ENCODE measurements around the gene LZTS2. TPM values are rescaled to one million over a fixed set of nuclear protein-coding genes. Genes with fewer than 3 reads are reported as not detected.
A peak's percentile ranks its signal among the peaks of the same experiment; 100 is the strongest.

LZTS2 gene
- total and polyA plus RNA-seq, 2 experiments from 2014 or later = 27.6 to 88.3 TPM

DNA sequence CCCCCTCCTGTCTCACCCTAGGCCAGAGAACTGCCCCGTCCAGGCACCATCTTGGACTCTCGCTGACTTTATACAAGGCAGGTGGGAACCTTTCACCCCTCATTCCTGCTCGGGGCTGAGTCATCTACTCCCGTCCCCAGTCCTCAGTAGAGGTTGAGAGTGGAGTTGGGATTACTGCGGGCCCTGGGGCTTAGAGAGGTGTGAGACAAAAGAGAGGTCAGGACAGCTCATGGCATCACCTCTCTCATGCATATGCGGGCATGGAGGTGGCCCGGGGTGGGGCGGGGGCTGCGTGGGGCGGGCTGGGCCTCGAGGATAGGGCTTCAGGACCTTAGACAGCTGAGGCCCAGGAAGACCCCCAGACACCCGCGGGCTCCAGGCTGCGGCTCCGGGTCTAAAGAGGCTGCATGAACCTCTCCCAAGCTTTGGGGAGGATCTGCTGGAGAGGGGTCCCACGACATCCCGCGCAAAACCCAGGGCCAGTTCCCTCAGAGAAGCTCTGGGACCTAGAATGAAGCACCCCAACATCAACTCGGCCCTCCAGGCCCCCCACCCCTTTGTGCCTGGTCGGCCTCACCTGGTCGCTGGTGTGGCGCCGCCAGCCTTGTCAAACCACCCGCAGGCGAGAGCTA lies 31.0 kb downstream of the LZTS2 start:
- peak overlapping the region; percentile 100 for H3K4me2 ChIP-seq
- no peaks in the 10 kb centered on the region for H3K9me2 ChIP-seq (ENCODE audit: insufficient read depth)
- DNase-seq (ENCODE audit: low spot score) = peak; percentile 57
- H3K79me2 ChIP-seq (replicated peaks; ENCODE audit: insufficient read depth) = no peaks in the 10 kb centered on the region
- Mint-ChIP-seq H3K4me3 (peak overlapping the region; percentile 65), H3K27ac (no peak overlapping the region; the same call in 1 of the 2 replicates), H3K4me1 (peaks cover 33% of the 10 kb centered on the region), H3K36me3 (ENCODE audit: low read depth) (no peaks in the 10 kb centered on the region; the same call in 2 of the 3 replicates), H3K9me3 (no peaks in the 10 kb centered on the region), H3K27me3 (ENCODE audit: insufficient read depth, low read depth, poor library complexity) (peaks cover 46% of the 10 kb centered on the region)
- H3K27me3 ChIP-seq (ENCODE audit: insufficient read depth) = peaks cover 60% of the 10 kb centered on the region
- no peaks in the 10 kb centered on the region; the same call in 1 of the 2 replicates for H4K20me1 ChIP-seq (replicated peaks; ENCODE audit: insufficient read depth)
- H3K36me3 ChIP-seq (ENCODE audit: insufficient read depth) = no peaks in the 10 kb centered on the region
- no peak for TF ChIP-seq JUNB (IDR thresholded peaks at IDR 0.05; ENCODE audit: unreplicated experiment)
- TF ChIP-seq, protein P1, sequence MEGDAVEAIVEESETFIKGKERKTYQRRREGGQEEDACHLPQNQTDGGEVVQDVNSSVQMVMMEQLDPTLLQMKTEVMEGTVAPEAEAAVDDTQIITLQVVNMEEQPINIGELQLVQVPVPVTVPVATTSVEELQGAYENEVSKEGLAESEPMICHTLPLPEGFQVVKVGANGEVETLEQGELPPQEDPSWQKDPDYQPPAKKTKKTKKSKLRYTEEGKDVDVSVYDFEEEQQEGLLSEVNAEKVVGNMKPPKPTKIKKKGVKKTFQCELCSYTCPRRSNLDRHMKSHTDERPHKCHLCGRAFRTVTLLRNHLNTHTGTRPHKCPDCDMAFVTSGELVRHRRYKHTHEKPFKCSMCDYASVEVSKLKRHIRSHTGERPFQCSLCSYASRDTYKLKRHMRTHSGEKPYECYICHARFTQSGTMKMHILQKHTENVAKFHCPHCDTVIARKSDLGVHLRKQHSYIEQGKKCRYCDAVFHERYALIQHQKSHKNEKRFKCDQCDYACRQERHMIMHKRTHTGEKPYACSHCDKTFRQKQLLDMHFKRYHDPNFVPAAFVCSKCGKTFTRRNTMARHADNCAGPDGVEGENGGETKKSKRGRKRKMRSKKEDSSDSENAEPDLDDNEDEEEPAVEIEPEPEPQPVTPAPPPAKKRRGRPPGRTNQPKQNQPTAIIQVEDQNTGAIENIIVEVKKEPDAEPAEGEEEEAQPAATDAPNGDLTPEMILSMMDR (conservative IDR thresholded peaks at IDR 0.05; ENCODE audit: low read depth in 2 of 2) = no peak
- TF ChIP-seq POLR2AphosphoS5 (IDR thresholded peaks at IDR 0.05; ENCODE audit: low read depth) = 0 out of 2 replicates have a peak, but pooled peaks have one; percentile 17
- peak overlapping the region; percentile 99; the same call in 1 of the 2 replicates for H2AFZ ChIP-seq
- H3K4me3 ChIP-seq = peak overlapping the region; percentile 87
- no peak overlapping the region for H3K27ac ChIP-seq (ENCODE audit: low read depth)
- H3F3A ChIP-seq (replicated peaks; ENCODE audit: low read depth) = no peaks in the 10 kb centered on the region
- H3K4me1 ChIP-seq (ENCODE audit: insufficient read depth) = peaks cover 27% of the 10 kb centered on the region; the same call in 1 of the 2 replicates
- peak; percentile 42 for ATAC-seq

DNA sequence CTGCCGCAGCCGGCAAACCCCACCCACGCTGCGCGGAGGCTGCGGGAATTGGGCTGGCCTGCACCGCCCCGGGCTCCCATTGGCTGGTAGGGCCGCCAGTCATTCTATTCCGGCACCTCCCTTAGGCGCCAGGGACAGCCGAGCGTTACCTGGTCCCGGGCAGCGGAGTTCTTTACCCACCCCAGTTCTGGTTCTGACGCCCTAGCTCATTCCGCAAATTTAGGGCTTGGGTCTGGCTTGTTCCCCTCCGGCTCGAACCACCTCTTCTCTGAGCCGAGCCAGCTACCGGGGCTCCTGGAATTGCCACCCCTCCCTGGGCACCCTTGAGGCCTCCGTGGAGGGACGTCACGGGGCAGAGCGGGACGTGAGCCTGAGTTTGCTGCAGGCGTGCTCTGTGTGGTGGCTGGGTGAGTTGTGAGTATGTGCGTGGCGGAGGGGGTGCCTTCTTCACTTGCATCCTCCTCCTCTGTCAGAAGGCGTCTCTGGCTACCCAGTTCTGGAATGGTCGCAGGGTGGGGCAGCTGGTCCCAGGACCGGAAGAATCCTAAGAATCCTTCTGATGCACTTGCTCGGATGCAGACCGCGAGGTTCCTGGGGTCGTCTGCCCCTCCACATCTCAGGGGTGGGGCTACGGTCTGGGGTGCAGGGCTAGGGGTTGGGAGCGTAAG lies 31.7 kb downstream of the LZTS2 start, which contains the start of the genes PDZD7 and SFXN3:
Gene PDZD7 (minus strand): TSS at position 2 of the 668 bp plus-strand sequence. CDS start 910 bp downstream, outside the sequence.
Gene SFXN3 (plus strand): TSS at position 107 of the 668 bp plus-strand sequence. CDS start 3,461 bp downstream, outside the sequence.
- DNase-seq (ENCODE audit: low spot score) (peak; percentile 97), ATAC-seq (peak; percentile 82)
- Histone ChIP-seq H3K4me2 (peak within 1 kb of the TSS; percentile 100), H3F3A (replicated peaks; ENCODE audit: low read depth) (no peaks in the 10 kb centered on the region), H3K4me1 (ENCODE audit: insufficient read depth) (peaks cover 27% of the 10 kb centered on the region; the same call in 1 of the 2 replicates), H3K9me2 (ENCODE audit: insufficient read depth) (no peaks in the 10 kb centered on the region), H3K79me2 (replicated peaks; ENCODE audit: insufficient read depth) (no peaks in the 10 kb centered on the region), H3K27ac (ENCODE audit: low read depth) (no peak within 1 kb of the TSS), H4K20me1 (replicated peaks; ENCODE audit: insufficient read depth) (no peaks in the 10 kb centered on the region; the same call in 1 of the 2 replicates), H2AFZ (peak within 1 kb of the TSS; percentile 99), H3K4me3 (peak within 1 kb of the TSS; percentile 87), H3K36me3 (ENCODE audit: insufficient read depth) (no peaks in the 10 kb centered on the region), H3K27me3 (ENCODE audit: insufficient read depth) (peaks cover 63% of the 10 kb centered on the region)
- H3K4me1 Mint-ChIP-seq = peaks cover 33% of the 10 kb centered on the region
- H3K27me3 Mint-ChIP-seq (ENCODE audit: insufficient read depth, low read depth, poor library complexity) = peaks cover 48% of the 10 kb centered on the region
- peak within 1 kb of the TSS; percentile 65 for H3K4me3 Mint-ChIP-seq
- no peak within 1 kb of the TSS; the same call in 1 of the 2 replicates for H3K27ac Mint-ChIP-seq
- TF ChIP-seq, protein P2, sequence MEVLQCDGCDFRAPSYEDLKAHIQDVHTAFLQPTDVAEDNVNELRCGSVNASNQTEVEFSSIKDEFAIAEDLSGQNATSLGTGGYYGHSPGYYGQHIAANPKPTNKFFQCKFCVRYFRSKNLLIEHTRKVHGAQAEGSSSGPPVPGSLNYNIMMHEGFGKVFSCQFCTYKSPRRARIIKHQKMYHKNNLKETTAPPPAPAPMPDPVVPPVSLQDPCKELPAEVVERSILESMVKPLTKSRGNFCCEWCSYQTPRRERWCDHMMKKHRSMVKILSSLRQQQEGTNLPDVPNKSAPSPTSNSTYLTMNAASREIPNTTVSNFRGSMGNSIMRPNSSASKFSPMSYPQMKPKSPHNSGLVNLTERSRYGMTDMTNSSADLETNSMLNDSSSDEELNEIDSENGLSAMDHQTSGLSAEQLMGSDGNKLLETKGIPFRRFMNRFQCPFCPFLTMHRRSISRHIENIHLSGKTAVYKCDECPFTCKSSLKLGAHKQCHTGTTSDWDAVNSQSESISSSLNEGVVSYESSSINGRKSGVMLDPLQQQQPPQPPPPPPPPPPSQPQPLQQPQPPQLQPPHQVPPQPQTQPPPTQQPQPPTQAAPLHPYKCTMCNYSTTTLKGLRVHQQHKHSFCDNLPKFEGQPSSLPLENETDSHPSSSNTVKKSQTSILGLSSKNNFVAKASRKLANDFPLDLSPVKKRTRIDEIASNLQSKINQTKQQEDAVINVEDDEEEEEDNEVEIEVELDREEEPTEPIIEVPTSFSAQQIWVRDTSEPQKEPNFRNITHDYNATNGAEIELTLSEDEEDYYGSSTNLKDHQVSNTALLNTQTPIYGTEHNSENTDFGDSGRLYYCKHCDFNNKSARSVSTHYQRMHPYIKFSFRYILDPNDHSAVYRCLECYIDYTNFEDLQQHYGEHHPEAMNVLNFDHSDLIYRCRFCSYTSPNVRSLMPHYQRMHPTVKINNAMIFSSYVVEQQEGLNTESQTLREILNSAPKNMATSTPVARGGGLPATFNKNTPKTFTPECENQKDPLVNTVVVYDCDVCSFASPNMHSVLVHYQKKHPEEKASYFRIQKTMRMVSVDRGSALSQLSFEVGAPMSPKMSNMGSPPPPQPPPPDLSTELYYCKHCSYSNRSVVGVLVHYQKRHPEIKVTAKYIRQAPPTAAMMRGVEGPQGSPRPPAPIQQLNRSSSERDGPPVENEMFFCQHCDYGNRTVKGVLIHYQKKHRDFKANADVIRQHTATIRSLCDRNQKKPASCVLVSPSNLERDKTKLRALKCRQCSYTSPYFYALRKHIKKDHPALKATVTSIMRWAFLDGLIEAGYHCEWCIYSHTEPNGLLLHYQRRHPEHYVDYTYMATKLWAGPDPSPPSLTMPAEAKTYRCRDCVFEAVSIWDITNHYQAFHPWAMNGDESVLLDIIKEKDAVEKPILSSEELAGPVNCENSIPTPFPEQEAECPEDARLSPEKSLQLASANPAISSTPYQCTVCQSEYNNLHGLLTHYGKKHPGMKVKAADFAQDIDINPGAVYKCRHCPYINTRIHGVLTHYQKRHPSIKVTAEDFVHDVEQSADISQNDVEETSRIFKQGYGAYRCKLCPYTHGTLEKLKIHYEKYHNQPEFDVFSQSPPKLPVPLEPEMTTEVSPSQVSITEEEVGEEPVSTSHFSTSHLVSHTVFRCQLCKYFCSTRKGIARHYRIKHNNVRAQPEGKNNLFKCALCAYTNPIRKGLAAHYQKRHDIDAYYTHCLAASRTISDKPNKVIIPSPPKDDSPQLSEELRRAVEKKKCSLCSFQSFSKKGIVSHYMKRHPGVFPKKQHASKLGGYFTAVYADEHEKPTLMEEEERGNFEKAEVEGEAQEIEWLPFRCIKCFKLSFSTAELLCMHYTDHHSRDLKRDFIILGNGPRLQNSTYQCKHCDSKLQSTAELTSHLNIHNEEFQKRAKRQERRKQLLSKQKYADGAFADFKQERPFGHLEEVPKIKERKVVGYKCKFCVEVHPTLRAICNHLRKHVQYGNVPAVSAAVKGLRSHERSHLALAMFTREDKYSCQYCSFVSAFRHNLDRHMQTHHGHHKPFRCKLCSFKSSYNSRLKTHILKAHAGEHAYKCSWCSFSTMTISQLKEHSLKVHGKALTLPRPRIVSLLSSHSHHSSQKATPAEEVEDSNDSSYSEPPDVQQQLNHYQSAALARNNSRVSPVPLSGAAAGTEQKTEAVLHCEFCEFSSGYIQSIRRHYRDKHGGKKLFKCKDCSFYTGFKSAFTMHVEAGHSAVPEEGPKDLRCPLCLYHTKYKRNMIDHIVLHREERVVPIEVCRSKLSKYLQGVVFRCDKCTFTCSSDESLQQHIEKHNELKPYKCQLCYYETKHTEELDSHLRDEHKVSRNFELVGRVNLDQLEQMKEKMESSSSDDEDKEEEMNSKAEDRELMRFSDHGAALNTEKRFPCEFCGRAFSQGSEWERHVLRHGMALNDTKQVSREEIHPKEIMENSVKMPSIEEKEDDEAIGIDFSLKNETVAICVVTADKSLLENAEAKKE (CRISPR knock-in tag; IDR thresholded peaks at IDR 0.05) = no peak
- peak; percentile 38 for TF ChIP-seq EZH2 (IDR thresholded peaks at IDR 0.05; ENCODE audit: low read depth, unreplicated experiment)
- no peaks in the 10 kb centered on the region for H3K9me3 Mint-ChIP-seq
- H3K36me3 Mint-ChIP-seq (ENCODE audit: low read depth) = no peaks in the 10 kb centered on the region; the same call in 2 of the 3 replicates
